H9 (cell line): ENCODE data around the gene C10orf71. TPM values are rescaled to one million over a fixed set of nuclear protein-coding genes. Genes with fewer than 3 reads are reported as not detected.

Experiments used
- DNase-seq: peaks from one replicate; pipeline ENCODE4 v3.0.0-alpha.2; 2017
- H2AFZ ChIP-seq: one replicate; pipeline ENCODE4 v1.6.1; 2013; ENCODE audit warnings: mild to moderate bottlenecking, low read length, control low read depth, moderate library complexity
- H2AK5ac ChIP-seq: 2 replicates; pipeline ENCODE4 v1.6.1; 2013; ENCODE audit warnings: low read length, control low read depth, mixed read lengths; ENCODE audit not compliant: insufficient read length
- H2BK120ac ChIP-seq: one replicate; pipeline ENCODE4 v1.6.1; 2013; ENCODE audit warnings: low read depth, mild to moderate bottlenecking, low read length, control low read depth, inconsistent platforms; ENCODE audit not compliant: poor library complexity, severe bottlenecking
- H2BK12ac ChIP-seq: 2 replicates; pipeline ENCODE4 v1.6.1; 2013; ENCODE audit warnings: low read length, control low read depth, mixed read lengths, low read depth; ENCODE audit not compliant: insufficient read length
- H2BK15ac ChIP-seq: 2 replicates; pipeline ENCODE4 v1.6.1; 2013; ENCODE audit warnings: low read depth, low read length, control low read depth
- H2BK20ac ChIP-seq: one replicate; pipeline ENCODE4 v1.6.1; 2013; ENCODE audit warnings: low read depth, mild to moderate bottlenecking, low read length, control low read depth, inconsistent platforms; ENCODE audit not compliant: poor library complexity, severe bottlenecking
- H2BK5ac ChIP-seq: 2 replicates; pipeline ENCODE4 v1.6.1; 2013; ENCODE audit warnings: low read length, control low read depth, mixed read lengths; ENCODE audit not compliant: insufficient read length
- H3K14ac ChIP-seq: 2 replicates; pipeline ENCODE4 v1.6.1; 2013; ENCODE audit warnings: low read length, control low read depth; ENCODE audit not compliant: insufficient read depth
- H3K18ac ChIP-seq: 2 replicates; pipeline ENCODE4 v1.6.1; 2013; ENCODE audit warnings: low read depth, mild to moderate bottlenecking, mixed read lengths, low read length, control low read depth; ENCODE audit not compliant: insufficient read length
- H3K23ac ChIP-seq: 2 replicates; pipeline ENCODE4 v1.6.1; 2013; ENCODE audit warnings: low read length, control low read depth, mixed read lengths, low read depth; ENCODE audit not compliant: insufficient read length
- H3K23me2 ChIP-seq: 2 replicates; pipeline ENCODE4 v1.6.1; 2013; ENCODE audit warnings: low read depth, mild to moderate bottlenecking, mixed read lengths, low read length, control low read depth; ENCODE audit not compliant: insufficient read length, poor library complexity, severe bottlenecking
- H3K27ac ChIP-seq: 2 replicates; pipeline ENCODE4 v1.5.1; 2013; ENCODE audit warnings: low read length, control low read depth, mixed read lengths, low read depth; ENCODE audit not compliant: insufficient read length
- H3K27me3 ChIP-seq: 2 replicates; pipeline ENCODE4 v1.6.1; 2013; ENCODE audit warnings: low read length, control low read depth, inconsistent platforms; ENCODE audit not compliant: insufficient read depth
- H3K4ac ChIP-seq: 2 replicates; pipeline ENCODE4 v1.6.1; 2013; ENCODE audit warnings: low read depth, mild to moderate bottlenecking, control low read depth, inconsistent platforms, low read length, moderate library complexity
- H3K4me1 ChIP-seq: 2 replicates; pipeline ENCODE4 v1.6.1; 2013; ENCODE audit warnings: low read length, control low read depth, inconsistent platforms; ENCODE audit not compliant: insufficient read depth
- H3K4me2 ChIP-seq: 2 replicates; pipeline ENCODE4 v1.6.1; 2013; ENCODE audit warnings: low read length, control low read depth, mixed read lengths; ENCODE audit not compliant: insufficient read length, insufficient read depth
- H3K56ac ChIP-seq: 2 replicates; pipeline ENCODE4 v1.6.1; 2013; ENCODE audit warnings: low read depth, mild to moderate bottlenecking, mixed read lengths, low read length, control low read depth; ENCODE audit not compliant: insufficient read length
- H3K79me1 ChIP-seq: 2 replicates; pipeline ENCODE4 v1.6.1; 2013; ENCODE audit warnings: low read depth, mild to moderate bottlenecking, moderate library complexity, low read length, control low read depth, inconsistent platforms; ENCODE audit not compliant: insufficient read depth, poor library complexity, severe bottlenecking
- H3K79me2 ChIP-seq: 2 replicates; pipeline ENCODE4 v1.6.1; 2013; ENCODE audit warnings: low read length, control low read depth, inconsistent platforms; ENCODE audit not compliant: insufficient read depth
- H3K9ac ChIP-seq: 2 replicates; pipeline ENCODE4 v1.6.1; 2013; ENCODE audit warnings: low read length, control low read depth, mixed read lengths; ENCODE audit not compliant: insufficient read length; ENCODE audit errors: extremely low read depth
- H3K9me3 ChIP-seq: one replicate; pipeline ENCODE4 v1.6.1; 2013; ENCODE audit warnings: low read depth, low read length, inconsistent platforms; ENCODE audit not compliant: control insufficient read depth
- H3T11ph ChIP-seq: one replicate; pipeline ENCODE4 v1.6.1; 2013; ENCODE audit warnings: mild to moderate bottlenecking, low read length, control low read depth, inconsistent platforms
- H4K20me1 ChIP-seq: one replicate; pipeline ENCODE4 v1.6.1; 2013; ENCODE audit not compliant: control insufficient read depth, insufficient read length, insufficient read depth
- H4K5ac ChIP-seq: 2 replicates; pipeline ENCODE4 v1.6.1; 2013; ENCODE audit warnings: low read depth, mild to moderate bottlenecking, mixed read lengths, low read length, control low read depth; ENCODE audit not compliant: insufficient read length
- H4K8ac ChIP-seq: replicated peaks from 2 replicates; pipeline ENCODE4 v1.6.1; 2013; ENCODE audit warnings: low read length, control low read depth, mixed read lengths, low read depth; ENCODE audit not compliant: insufficient read length
- H4K91ac ChIP-seq: 2 replicates; pipeline ENCODE4 v1.6.1; 2013; ENCODE audit warnings: low read depth, mild to moderate bottlenecking, moderate library complexity, mixed read lengths, low read length, control low read depth; ENCODE audit not compliant: insufficient read length
- H3K27ac Mint-ChIP-seq, 3 experiments: 2 replicates in 2 of 3; 3 replicates in 1 of 3; pipeline ENCODE4 v1.8.0; 2020 to 2021; ENCODE audit warnings: mixed read lengths in 3 of 3, mild to moderate bottlenecking in 1 of 3, moderate library complexity in 1 of 3
- H3K27me3 Mint-ChIP-seq: 2 replicates; pipeline ENCODE4 v1.8.0; 2021; ENCODE audit warnings: low read depth, mild to moderate bottlenecking, moderate library complexity, mixed read lengths
- H3K36me3 Mint-ChIP-seq, 3 experiments: 2 replicates in 2 of 3; 3 replicates in 1 of 3; pipeline ENCODE4 v1.8.0; 2020 to 2021; ENCODE audit warnings: low read depth in 3 of 3, mixed read lengths in 3 of 3; ENCODE audit not compliant: insufficient read depth in 1 of 3
- H3K4me1 Mint-ChIP-seq, 2 experiments: 2 replicates each; pipeline ENCODE4 v1.8.0; 2020; ENCODE audit warnings: mixed read lengths in 2 of 2
- H3K4me3 Mint-ChIP-seq, 2 experiments: 2 replicates in 1 of 2; 3 replicates in 1 of 2; pipeline ENCODE4 v1.8.0; 2020 to 2021; ENCODE audit warnings: mild to moderate bottlenecking in 2 of 2, mixed read lengths in 2 of 2, moderate library complexity in 1 of 2
- H3K9me3 Mint-ChIP-seq, 2 experiments: 2 replicates in 1 of 2; 3 replicates in 1 of 2; pipeline ENCODE4 v1.8.0; 2020; ENCODE audit warnings: mild to moderate bottlenecking in 2 of 2, mixed read lengths in 2 of 2, moderate library complexity in 1 of 2
- CTCF ChIP-seq: fragments of 200-600 bp; sonication (generic); conservative IDR thresholded peaks from 3 replicates; pipeline ENCODE4 v1.8.0; 2021; ENCODE audit warnings: antibody characterized with exemption, mild to moderate bottlenecking
- WGBS: extraction: QIAGEN DNeasy Blood & Tissue Kit; methylation state at CpG from one replicate; pipeline ENCODE4 v1.1.7; 2013; ENCODE audit warnings: missing lambda C conversion rate, low lambda C conversion rate, mixed read lengths; ENCODE audit not compliant: insufficient read length; ENCODE audit errors: extremely low coverage; 5-methylcytosine and 5-hydroxymethylcytosine counted together
- total RNA-seq: library from RNA; stranded (reverse); gene quantifications from 2 replicates; pipeline ENCODE4 v1.2.1, GENCODE V29; 2021

C10orf71 gene
- total RNA-seq, 1 experiment from 2014 or later: not detected

GRCh38 chr10:49280001-49280408 lies 19.0 kb upstream of the C10orf71 start:
- H2BK20ac ChIP-seq: no peak overlapping the region
- H3K79me2 ChIP-seq: no peaks in the 10 kb centered on the region
- H3K27ac ChIP-seq: no peak overlapping the region
- H3K14ac ChIP-seq: no peak overlapping the region
- no peaks in the 10 kb centered on the region for H3K23me2 ChIP-seq
- no peak overlapping the region for H2BK5ac ChIP-seq
- Mint-ChIP-seq H3K9me3 (no peaks in the 10 kb centered on the region), H3K27me3 (peaks cover 4% of the 10 kb centered on the region), H3K4me1 (peaks cover 0 to 10% of the 10 kb centered on the region in 2 experiments; a peak in 1 of 4 replicates), H3K36me3 (no peaks in the 10 kb centered on the region), H3K27ac (no peak overlapping the region), H3K4me3 (no peak overlapping the region)
- H3K9ac ChIP-seq: no peak overlapping the region
- H4K91ac ChIP-seq: no peak overlapping the region
- no CpG with 5 or more reads among the region's 3 CpGs for WGBS
- H3K18ac ChIP-seq: no peak overlapping the region
- H3K4ac ChIP-seq: no peak overlapping the region
- no peak overlapping the region for H3K4me2 ChIP-seq
- H2BK120ac ChIP-seq: no peak overlapping the region
- H4K20me1 ChIP-seq: no peaks in the 10 kb centered on the region
- H4K5ac ChIP-seq: no peak overlapping the region
- no peak for DNase-seq
- no peak overlapping the region for H3T11ph ChIP-seq
- no peaks in the 10 kb centered on the region for H3K27me3 ChIP-seq
- H2BK15ac ChIP-seq: no peak overlapping the region
- no peak overlapping the region for H4K8ac ChIP-seq
- H3K23ac ChIP-seq: no peak overlapping the region
- no peaks in the 10 kb centered on the region for H3K79me1 ChIP-seq
- no peak overlapping the region for H2AFZ ChIP-seq
- H3K4me1 ChIP-seq: no peaks in the 10 kb centered on the region
- no peak overlapping the region for H3K56ac ChIP-seq
- H2BK12ac ChIP-seq: no peak overlapping the region
- no peak for TF ChIP-seq CTCF
- H3K9me3 ChIP-seq: no peaks in the 10 kb centered on the region
- no peak overlapping the region for H2AK5ac ChIP-seq
